GM19035 (cell line): Measurements from ENCODE around the gene SSC4D.
"Not testable (repeated sequence)": the region's sequence is repeated elsewhere in the genome, so short reads cannot be mapped to it uniquely, and the experiment has no call there.

Experiments
- ATAC-seq: cut with Tn5 transposase; IDR thresholded peaks from one replicate; pipeline ENCODE4 v1.9.1; 2021; ENCODE audit not compliant: unreplicated experiment

The SSC4D gene

DNA sequence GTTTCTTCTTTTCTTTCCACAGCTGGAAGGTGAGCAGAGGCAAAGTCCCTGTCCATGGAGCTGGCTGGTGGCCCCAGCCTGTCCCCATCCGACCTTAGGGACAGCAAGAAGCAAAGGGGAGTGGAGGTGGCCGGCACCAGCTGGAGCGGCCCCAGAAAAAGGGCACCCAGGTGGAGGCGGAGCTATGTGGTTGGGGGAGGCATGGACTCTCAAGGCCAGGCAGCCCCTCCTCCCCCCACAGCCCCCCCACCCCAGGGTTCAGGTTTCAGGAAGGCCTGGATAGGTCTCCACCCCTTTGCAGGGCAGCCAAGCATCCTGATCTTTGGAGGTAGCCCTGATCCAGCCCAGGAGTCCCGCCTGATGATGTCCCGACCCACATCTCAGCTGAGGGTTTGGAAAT lies at the start of gene SSC4D:
Gene SSC4D (minus strand): TSS at position 161 of the 400 bp plus-strand sequence. CDS start 5,258 bp downstream, outside the sequence.
- ATAC-seq = no peak

DNA sequence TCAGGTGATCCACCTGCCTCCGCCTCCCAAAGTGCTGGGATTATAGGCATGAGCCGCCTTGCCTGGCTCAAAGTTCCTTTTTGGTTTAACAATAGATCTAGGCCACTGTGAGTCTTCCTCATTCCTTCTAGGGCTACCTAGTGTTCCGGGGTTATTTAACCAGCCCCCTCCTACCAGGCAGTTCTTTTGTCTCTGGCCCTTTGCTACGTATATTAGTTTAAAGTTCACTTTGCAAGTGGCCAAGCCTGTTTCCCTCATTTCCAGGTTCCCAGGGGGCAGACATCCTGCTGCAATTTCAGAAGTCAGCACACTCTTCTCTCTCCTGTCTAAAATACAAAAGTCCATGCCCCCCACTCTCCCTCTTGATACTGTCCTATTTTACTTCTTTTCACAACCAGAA lies 49.0 kb upstream of the SSC4D start:
- not testable (repeated sequence) for ATAC-seq

DNA sequence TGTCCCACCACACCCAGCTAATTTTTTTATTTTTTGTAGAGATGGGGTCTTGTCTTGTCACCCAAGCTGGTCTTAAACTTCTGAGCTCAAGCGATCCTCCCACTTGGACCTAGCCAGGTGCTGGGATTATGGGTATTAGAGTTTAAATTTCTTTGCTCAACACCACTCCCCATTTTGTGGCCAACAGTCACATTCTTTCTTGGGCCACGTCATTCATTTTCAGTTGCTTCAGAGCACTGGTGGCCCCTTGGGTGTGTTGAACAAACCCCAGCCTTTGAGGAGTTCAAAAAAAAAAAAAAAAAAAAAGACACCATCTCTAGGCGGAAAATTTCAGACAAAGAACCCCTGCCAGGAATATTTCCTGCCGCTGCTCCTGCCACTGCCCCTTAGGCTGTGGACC lies 47.5 kb upstream of the SSC4D start:
- not testable (repeated sequence) for ATAC-seq

DNA sequence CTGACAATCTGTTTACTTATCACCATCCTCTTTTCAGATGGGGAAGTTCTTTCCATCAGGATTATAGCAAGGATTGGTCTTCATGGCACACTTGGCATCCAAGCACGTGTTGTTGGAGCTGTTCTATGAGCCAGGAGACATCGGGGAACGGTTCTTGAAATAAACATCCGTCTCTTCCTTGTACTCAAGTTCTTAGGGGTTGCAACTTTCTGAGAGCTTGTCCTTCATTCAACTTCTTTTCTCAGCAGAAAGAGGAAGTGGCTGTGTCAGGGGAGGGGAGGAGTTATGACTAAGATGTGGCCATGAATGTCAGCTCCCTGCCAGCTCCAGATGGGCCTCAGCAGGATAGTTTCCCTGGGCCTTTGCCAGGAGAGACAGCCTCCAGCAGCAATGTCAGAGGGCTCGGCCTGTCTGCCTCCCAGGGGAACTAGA lies 36.1 kb upstream of the SSC4D start:
- ATAC-seq = peak; percentile 79

DNA sequence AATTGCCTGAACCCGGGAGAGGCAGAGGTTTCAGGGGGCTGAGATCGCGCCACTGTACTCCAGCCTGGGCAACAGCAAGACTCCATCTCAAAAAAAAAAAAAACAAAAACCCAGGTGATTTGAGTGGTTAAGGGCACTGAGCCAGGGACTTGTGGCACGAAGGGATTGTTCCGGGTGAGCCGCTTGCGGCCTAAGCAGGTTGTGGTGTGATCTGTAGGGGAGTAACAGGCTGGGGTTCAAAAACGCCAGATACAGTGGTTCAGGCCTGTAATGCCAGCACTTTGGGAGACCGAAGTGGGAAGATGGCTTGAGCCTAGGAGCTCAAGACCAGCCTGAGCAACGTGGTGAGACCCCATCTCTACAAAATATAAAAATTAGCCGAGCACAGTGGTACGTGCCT lies 34.3 kb upstream of the SSC4D start:
- not testable (repeated sequence) for ATAC-seq

DNA sequence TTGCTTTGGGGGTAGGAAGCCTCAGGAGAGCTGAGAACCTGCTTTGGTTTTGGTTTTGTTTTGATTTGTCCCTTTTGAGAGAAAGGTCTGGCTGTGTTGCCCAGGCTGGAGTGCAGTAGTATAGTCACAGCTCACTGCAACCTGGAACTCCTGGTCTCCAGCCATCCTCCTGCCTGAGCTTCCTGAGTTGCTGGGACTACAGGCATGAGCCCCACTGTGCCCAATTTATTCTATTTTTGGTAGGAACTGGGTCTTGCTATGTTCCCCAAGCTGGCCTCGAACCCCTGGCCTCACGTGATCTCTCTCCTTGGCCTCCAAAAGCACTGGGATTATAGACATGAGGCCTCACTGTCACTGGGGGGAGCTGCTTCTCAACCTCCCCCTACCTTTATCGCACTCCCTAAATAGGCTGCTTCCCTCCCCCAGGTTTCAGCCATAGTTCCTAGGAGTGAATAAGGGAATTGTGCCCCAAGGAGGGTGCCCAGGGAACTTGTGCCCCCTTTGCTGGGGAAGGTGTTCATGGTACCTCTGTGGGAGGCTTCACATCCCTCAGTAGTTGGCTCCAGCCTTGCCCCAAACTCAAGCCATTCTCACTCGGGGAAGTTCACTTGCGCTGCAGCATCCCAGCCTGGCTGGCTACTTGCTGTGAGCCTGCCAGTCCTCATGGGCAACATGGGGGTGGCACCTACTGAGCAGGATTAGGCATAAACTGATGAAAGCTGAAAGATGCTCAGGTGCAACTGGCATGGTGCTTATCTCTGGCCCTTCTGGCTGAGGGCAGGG lies 33.4 kb upstream of the SSC4D start:
- ATAC-seq = not testable (repeated sequence)

DNA sequence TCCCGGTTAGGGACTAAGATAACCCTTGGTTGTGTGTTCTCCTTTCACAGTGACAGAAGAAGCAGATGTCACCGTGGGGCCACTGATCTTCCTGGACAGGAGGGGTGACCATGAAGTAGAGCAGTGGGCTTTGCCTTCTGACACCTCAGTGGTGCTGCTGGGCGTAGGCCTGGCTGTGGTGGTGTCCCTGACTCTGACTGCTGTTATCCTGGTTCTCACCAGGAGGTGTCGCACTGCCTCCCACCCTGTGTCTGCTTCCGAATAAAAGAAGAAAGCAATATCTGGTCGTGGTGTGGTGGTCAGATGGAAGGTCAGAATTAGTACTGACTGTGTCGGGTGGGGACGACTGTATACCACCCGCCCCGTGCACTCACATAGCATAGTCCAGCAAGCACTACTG lies 32.3 kb upstream of the SSC4D start:
- not testable (repeated sequence) for ATAC-seq

DNA sequence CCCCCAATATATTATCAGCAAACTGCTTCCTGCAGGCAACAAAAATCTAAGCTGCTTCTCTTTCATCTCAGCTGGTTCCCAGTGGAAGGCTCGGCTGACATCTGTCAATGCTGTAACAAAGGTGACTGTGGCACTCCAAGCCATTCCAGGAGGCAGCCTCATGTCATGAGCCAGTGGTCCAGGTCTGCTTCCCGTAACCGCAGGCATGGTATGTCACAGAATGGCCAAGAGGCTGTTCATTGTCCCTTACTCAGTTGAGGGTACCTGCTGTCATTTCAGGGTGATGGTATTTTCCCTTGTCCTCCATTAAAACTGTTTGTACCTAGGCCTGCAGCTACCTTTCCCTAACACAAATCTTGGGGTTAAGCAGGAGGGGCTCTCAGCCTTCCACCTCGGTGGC lies 30.9 kb upstream of the SSC4D start:
- not testable (repeated sequence) for ATAC-seq

DNA sequence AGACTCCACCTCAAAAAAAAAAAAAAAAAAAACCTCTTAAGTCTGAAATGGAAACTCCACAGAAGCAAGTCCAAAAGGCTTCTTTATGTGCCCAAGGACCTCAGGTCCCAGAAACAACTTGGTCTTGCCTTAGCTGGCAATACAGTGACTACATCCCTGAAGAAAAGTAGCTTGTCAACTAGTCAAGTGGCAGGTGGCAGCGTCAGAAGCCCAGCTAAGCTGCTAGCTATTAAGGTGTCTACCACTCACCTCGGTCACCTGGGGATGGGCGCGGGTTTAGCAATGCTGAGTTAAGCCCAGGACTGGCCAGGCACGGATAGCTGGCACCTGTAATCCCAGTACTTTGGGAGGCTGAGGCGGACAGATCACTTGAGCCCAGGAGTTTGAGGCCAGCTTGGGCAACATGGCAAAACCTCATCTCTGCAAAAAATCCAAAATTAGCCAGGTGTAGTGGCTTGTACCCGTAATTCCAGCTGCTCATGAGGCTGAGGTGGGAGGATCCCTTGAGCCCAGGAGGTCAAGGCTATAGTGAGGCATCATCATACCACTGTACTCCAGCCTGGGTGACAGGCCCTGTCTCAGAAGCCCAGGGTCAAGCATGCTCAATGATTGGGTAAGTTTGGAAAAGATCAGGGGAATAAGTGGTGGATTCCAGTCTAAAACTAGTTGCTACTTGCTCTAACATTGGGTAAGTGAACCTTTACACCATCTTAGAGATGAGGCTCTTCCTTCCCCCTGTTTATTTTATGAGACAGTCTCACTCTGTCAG lies 29.8 kb upstream of the SSC4D start:
- not testable (repeated sequence) for ATAC-seq

DNA sequence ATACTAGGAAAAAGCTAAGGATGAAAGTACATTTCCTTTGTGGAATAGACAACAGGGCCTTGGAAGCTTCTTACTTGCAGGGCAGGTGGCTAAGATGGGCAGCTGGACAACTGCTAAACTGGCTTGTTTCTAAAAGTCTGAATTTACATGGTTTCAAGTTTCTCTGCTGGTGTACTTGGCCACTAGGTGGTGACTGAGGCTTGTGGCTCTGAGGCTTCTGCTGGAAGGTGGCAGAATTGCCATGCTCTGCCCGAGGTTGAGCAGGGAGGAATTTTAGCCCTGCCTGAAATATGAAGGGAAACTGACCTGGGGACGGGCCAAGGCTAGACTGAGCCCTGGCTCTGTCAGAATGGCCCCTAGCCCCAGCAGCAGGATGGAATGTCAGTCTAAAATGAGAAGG lies 28.4 kb upstream of the SSC4D start:
- peak; percentile 66 for ATAC-seq

DNA sequence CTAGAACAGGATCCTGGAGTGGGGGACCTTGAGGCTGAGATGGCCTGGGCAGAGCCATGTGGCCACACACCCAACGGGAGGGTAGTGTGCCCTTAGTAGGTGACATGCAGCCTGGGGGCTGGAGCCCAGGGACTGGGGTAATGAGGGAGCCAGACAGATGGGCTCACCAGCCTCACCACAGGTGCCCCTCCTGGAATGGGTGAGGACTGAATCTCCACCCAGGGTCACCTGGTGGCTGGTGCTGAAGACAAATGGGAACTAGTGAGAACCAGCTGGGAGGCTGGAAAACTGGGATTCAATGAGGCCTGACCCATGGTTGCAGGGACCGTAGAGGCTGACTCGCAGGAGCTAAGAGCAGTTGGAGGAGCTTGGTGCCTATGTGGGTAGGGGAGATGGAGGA lies 21.3 kb upstream of the SSC4D start:
- no peak for ATAC-seq

DNA sequence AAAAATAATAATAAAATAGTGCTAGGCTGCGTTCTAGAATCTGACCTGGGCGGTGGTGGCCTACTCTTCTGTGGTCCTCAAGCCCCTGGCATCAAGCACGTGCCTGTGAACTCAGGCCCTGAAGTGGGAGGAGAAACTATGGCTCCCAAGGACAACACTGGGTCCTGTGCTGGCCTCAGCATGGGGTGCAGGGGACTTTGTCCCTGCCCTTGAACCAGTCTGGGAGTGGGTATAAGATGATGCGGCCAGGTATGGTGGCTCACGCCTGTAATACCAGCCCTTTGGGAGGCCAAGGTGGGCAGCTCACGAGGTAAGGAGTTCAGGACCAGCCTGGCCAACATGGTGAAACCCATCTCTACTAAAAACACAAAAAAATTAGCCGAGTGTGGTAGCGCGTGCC lies 20.7 kb upstream of the SSC4D start:
- ATAC-seq = no peak

DNA sequence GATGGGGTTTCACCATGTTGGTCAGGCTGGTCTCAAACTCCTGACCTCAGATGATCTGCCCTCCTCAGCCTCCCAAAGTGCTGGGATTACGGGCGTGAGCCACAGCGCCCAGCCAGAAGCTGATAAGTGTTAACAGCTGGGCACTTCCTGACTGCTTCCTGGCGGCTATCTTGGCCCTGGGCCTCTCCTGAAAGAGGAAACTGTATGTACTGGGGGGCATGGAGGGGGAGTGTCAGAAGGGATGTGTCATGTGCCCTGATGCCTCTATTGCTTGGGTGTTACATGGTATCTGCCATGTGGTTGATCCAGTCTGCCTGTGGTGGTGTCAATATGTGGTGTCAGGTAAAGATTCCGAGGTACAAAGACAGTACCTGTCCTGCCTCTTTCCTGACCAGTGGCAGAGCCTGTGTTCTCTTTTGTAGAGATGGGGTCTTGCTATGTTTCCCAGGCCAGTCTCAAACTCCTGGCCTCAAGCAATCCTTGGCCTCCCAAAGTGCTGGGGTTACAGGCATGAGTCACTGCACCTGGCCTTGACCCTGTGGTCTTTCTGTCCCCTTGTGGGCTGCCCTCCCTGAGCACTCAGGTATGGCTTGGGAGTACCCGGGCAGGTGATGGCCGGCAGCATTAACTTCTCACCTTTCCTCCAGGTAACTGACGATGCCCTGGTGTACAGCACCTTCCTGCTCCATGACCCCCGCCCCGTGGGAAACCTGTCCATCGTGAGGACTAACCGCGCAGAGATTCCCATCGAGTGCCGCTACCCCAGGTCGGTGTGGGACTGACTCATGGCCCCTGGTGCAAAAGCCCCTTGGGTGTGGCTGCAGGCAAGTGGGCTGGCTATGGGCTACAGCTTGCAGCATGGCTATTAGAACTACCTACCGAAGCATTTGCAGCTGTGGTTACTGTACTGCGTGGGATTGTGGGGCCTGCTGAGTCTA lies 19.6 kb upstream of the SSC4D start:
- ATAC-seq = no peak

DNA sequence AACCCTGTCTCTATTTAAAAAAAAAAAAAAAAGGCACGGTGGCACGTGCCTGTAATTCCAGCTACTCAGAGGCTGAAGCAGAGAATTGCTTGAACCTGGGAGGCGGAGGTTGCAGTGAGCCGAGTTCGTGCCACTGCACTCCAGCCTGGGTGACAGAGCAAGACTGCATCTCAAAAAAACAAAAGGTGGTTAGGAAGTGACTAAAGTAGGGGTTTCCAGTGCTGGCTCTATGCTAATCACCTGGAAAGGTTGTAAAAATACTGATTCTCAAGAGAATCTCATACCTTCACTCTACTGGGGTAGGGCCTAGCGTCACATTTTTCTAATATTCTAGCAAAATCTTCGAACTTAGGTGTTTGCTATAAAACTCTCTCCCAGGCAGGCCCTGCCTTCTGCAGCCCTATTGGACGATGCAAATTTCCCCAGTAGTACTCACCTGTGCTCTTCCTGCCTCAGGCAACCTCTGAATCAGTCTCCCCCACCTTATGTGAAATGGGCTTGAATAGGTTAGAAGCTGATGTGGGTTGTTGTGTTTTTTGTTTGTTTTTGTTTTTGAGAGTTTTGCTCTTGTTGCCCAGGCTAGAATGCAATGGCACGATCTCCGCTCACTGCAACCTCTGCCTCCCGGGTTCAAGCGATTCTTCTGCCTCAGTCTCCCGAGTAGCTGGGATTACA lies 18.8 kb upstream of the SSC4D start:
- no peak for ATAC-seq

DNA sequence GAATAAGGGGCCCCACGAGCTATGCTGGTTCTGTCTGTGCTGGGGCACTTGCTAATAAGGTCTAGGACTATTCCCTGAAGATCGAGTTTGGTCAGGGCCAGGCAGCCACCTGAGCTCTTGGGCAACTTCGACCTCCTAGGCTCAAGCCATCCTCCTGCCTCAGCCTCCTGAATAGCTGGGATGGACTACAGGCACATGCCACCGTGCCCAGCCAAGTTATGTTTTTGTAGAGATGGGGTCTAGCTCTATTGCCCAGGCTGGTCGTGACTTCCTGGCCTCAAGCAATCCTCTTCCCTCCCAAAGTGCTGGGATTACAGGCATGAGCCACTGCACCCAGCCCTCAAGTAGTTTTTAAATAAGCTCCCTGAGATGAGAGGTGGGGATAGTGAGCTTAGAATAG lies 18.1 kb upstream of the SSC4D start:
- no peak for ATAC-seq

DNA sequence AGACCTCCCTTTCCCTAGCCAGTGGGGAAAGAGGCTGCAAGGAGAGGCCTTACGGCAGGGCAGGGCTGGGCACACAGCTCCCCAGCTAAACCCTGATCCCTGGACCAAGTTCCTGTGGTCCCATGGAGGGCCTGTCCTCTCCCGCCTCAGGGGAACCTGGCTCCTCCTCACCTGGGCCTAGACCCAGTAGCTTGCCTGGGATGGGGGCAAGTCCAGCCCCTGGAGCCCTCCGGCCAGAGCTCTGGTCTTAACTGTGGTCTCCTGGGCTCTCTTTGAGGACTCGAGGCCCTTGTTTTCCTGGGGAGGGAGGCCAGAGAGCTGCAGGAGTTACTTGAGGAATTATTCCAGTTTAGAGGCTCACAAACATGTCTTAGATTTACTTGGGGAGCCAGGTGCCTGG lies 16.7 kb upstream of the SSC4D start:
- no peak for ATAC-seq

DNA sequence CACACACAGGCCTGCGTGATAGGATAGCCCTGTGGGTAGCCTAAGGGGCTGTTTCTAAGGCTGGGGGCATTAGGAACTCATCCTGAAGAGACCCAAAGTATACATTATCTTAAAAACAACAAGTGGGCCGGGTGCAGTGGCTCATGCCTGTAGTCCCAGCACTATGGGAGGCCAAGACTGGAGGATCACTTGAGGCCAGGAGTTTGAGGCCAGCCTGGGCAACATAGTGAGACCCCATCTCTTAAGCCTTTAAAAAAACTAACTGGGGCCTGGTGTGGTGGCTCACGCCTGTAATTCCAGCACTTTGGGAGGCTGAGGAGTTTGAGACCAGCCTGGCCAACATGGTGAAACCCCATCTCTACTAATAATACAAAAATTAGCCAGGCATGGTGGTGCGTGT lies 16.1 kb upstream of the SSC4D start:
- ATAC-seq = not testable (repeated sequence)

DNA sequence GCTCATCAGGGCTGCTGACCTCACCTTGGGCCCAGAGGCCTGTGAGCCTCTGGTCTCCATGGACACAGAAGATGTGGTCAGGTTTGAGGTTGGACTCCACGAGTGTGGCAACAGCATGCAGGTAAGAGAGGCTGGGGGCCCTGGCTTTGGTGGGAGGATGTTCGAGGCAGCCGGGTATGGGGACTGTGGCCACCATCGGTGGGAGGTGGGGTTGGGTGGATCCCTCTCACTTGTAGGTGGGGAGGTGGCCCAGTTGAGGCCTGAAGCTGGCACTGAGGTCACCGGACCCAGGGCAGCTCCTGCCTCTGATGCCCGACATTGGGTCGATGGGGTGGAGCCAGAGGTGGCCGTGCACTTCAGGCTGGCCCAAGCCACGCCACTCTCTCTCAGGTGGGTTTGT lies 15.7 kb upstream of the SSC4D start:
- no peak for ATAC-seq

DNA sequence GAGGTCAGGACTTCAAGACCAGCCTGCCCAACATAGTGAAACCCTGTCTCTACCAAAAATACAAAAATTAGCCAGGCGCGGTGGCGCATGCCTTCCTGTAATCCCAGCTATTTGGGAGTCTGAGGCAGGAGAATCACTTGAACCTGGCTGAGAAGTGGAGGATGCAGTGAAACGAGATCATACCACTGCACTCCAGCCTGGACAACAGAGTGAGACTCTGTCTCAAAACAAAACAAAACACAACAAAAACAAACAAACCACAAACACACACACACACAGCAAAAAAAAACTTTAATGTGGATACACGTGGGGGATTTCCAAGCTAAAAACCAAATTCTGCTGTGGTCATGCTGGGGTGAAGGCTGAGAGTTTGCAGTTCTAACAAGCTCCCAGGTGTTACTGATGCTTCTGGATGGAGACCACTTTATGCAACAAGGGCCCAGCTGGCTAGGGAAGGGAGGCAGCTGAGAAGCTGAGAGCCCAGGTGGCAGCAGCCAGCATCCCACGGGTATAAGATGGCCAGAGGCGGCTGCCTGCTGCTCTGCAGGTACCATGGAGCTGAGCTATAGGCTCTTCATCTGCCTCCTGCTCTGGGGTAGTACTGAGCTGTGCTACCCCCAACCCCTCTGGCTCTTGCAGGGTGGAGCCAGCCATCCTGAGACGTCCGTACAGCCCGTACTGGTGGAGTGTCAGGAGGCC lies 15.1 kb upstream of the SSC4D start, which contains the start of gene ZP3:
Gene ZP3 (plus strand): TSS at position 538 of the 699 bp plus-strand sequence. CDS start 15 bp downstream, at position 553.
- ATAC-seq = peak; percentile 74
